GM15510 (cell line): ENCODE results near the gene APPL2.

Experiments used
- POLR2A ChIP-seq: IDR thresholded peaks from 3 replicates; pipeline ENCODE4 v1.6.1; 2011; ENCODE audit warnings: borderline replicate concordance; ENCODE audit not compliant: insufficient read length; ENCODE audit errors: extremely low read depth

APPL2 gene

DNA sequence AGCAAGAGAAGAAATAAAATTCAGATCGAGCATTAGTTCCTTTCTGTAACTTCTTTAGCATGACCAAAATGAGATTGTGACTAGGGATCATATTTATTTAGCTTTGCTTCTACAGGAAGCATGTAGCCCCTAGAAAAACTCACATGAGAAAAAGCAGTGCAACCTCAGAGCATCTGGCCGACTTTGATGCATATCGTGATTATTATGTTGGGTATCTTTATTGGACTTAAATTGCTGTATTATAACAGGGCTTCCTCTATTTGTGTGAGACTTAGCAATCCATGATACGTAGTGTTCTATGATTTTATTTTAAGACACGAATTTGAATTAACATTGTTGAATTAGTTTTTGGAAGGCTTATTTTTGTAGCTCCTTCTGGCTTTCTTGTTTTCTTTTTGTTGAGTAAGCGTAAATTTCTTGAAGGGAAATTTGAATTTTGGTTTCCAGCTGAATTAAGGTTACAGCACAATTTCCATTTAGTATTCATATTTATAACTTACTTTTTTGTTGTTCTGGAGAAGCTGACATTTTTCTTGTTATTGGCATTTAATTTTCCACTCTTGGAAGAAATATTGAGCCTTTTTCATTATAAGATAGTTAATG lies 94.6 kb downstream of the APPL2 start:
- TF ChIP-seq POLR2A, result no peak

GRCh38 chr12:105138248-105138647 lies 97.7 kb downstream of the APPL2 start:
- TF ChIP-seq POLR2A, result no peak
